AG20443 (cell line): ENCODE results near the gene UBE2V1.
A peak's percentile ranks its signal among the peaks of the same experiment; 100 is the strongest.
"Not testable (repeated sequence)": the region's sequence is repeated elsewhere in the genome, so short reads cannot be mapped to it uniquely, and the experiment has no call there.

ENCODE experiments used
- DNase-seq: peaks from one replicate; pipeline ENCODE4 v3.0.0; 2012; ENCODE audit warnings: low spot score, mixed read lengths

The UBE2V1 gene

DNA sequence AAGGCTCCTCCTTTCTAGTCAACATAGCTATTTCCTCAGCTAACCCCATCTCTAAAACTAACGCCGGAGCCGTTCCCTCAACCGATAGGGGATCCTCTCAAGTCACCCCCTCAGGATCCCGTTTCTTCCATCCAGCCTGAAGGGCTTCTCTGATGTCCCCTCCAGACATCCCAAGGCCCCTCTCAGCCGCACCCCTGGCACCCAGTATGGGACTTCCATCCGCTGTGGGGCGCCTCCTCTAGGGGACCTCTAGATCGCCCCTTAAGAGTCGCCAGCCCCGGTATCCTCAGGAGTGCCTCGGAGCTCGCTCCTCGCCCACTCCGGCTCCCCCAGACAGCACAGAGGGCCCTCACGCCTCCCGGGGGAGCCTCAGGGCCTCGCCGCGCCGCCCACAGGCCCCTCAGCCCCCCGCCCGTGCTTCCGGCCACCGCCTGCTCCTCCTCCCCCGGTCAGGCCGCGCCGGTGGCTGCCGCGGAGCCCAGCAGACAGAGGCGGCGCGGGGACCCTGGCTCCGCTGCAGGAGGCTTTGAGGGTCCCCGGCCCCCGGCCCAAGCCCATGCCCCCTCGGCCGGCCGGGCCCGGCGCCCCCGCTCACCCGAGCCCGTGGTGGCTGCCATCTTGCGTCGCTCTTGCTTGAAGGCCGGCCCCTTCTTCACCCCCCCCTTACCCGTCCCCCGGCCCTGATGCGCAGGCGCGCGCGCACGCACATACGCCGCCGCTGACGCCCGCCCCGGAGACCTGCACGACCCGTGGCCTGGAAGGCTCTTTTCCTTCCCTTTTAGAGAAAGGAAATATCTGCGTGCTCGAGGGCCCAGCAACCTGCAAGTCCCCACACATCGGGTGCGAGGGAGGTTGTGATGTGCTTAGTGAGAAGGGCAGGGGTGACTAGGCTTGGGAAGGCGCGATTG is at the start of gene UBE2V1:
TSS of gene UBE2V1 (minus strand) at position 639 of the 908 bp plus-strand sequence. CDS start at position 617, 22 bp downstream.
- DNase-seq: peak; percentile 99

DNA sequence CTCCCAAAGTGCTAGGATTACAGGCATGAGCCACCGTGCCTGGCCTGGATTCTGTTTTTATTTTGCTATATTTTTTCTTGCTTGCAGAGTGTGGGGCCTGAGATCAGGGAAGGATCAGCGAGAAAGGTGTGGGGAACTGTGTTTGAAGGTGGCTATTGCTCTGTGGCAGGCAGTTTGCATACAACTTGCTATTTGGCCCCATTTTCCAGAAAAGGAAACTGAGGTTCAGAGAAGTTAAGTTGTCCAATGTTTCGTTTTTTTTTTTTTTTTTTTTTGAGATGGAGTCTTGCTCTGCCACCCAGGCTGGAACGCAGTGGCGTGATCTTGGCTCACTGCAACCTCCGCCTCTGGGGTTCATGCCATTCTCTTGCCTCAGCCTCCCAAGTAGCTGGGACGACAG is 48.5 kb upstream of the UBE2V1 start:
- not testable (repeated sequence) for DNase-seq

GRCh38 chr20:50153500-50154377 is 40.8 kb upstream of the UBE2V1 start, which contains the start of gene PEDS1:
Gene PEDS1 (minus strand): TSS chr20:50153723. CDS start chr20:50153637, 86 bp downstream.
- DNase-seq: peak; percentile 98

- DNase-seq: no peak
These were observed 40.2 kb upstream of the UBE2V1 start for GRCh38 chr20:50153153-50153499.

GRCh38 chr20:50152394-50153152 is 39.6 kb upstream of the UBE2V1 start:
- DNase-seq: no peak

DNA sequence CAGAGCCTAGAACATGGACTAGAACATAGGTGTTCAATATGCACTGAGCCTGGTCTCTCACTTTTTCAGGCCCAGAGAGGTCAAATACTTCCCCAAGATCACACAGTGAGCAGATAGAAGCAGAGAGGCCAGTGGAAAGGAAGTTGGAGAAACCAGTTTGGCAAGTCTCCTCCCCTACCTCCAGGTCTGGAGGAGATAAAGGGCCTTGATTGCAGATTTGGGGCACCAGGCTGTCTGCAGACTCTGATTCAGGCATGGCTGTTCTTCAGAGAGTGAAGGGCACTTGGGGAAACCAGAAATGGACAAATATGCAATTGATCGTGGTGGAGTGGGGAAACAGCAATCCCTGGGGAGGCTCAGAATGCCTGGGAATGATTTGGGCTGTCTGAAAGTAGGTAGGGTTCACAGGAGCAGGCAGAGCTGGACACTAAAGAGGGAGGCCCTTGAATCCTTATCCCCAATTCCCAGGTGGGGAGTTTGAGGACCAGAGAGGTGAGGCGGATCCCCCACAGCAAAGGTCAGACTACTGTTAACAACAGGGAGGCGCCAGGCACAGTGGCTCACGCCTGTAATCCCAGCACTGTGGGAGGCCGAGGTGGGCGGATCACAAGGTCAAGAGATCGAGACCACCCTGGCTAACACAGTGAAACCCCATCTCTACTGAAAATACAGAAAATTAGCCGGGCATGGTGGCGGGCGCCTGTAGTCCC is 38.2 kb upstream of the UBE2V1 start:
- DNase-seq: no peak

DNA sequence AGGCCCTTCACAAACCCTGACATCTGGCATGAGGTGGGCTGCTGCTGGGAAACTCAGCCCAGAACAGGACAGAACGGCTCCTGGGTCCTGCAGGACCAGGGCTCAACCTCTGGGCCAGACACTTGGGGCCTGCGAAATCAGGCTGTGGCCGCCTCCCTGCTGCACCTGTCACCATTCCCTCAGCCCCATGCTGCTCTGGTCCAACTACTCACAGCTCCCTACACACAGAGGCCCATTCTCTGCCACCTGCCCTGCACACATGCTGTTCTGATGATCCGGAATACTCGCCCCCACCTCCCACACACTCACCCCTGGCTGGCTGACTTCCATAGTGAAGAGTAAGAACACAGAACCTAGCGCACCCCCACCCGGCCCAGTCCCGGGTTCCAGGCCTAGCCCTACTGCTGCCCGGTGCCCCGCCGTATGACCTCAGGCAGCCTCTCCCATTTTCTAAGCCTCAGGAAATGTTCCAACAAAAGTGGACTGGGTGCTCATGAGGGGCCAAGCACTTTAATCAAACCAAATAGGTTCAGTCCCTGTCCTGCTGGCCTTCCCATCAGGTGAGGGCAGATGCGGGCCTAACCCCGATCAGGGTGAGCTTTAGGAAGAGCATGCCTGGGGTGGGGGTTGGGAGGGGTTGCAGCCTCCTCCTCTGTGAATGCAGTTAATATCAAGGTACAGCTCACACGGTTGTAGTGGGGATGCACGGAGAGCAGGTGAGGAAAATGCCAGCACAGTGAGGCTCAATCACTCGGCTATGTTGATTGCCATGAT is 36.7 kb upstream of the UBE2V1 start:
- DNase-seq: no peak

DNA sequence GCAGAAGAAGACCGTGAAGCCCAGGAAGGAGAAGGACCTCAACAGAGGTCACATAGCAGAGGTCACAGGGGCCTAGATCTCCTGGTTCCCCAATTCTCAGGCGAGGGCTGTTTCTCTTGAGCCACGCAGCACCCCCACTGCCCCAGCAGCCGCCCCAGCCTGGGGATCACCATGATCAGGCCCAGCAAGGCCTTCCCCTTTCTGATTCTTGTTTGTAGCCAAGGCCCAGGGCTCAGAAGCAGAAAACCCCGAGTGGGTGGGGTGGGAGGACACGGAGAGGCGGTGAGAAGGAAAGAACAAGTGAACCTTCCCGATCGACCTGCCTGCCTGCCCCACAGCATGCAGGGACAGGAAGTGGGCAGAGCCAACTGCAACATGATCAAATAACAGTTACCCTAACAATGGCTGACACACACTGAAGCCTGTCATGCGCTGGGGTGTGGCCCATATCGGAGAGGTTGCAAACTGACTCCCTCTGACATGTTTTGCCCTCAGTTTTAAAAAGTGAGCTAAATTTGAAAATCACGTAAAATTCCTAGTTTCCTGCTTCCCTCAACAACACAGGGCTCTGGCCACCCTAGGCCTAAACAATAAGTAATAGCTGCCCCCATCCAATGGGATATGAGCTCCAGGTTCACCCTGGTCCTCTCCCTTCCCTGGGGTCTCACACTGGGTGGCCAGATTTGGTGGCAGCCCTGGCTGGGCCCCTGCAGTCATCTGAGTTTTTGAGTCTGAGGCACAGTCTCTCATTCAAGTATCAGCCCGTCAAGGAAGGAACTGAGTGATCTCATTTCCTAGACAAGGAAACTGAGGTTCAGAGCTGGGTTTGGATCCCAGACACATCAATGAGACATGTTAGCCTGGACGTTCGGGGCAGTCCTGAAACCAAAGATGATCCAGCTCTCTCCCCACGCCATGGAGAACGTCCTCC is 34.0 kb upstream of the UBE2V1 start:
- DNase-seq: no peak

- DNase-seq: no peak
These were observed 33.3 kb upstream of the UBE2V1 start for GRCh38 chr20:50146214-50146613.

GRCh38 chr20:50145566-50145965 is 32.6 kb upstream of the UBE2V1 start:
- no peak for DNase-seq

- peak; percentile 90 for DNase-seq
These were observed 31.4 kb upstream of the UBE2V1 start for GRCh38 chr20:50144362-50144761.

DNA sequence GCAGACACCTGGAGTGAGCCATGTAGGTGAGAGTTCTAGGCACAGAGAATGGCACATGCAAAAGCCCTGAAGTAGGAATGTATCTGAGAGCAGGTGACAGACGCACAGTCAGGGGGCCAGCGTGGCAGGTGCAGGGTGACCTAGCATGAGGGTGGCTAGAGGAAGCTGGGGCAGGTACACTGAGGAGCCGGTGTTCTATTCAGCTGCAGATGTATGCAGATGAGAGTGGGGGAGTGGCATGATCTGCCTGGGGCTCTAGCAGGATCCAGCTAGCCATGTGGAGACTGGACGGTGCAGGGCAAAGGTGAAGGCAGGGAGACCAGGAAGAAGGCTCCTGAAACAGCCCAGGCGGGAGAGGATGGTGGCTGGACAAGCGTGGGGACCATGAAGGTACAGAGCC is 29.9 kb upstream of the UBE2V1 start:
- no peak for DNase-seq

- no peak for DNase-seq
These were observed 29.0 kb upstream of the UBE2V1 start for GRCh38 chr20:50141811-50142561.

DNA sequence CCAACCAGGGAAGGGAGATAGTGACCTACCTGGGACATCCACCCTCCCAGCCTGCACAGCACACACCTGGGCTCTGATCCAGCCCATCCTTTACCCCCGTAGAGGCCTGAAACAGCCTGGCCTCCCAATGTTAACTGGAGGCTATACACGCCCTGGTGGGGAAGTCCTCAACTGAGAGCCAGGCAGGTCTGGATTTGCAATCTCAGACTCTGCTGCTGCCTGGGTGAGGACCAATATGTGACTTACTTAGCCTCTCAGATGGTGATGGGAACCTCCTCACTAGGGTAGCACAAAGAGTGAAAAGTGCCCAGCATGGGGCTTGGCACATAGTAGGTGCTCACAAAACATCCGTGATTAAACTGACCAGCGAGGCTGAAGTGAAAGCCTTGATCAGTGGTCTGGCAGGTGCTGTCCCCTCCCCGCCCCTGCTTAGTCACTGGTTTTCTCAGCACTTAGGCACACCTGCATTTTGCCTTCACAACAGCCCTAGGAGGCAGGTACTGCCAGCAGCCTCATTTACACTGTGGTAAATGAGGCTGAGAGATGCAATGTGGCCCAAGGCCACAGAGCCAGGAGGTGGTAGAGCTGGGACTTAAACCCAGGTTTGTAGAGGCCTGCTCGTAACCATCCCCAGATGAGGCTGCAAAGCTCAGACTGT is 28.2 kb upstream of the UBE2V1 start:
- DNase-seq: no peak

GRCh38 chr20:50140339-50140859 is 27.4 kb upstream of the UBE2V1 start:
- no peak for DNase-seq

GRCh38 chr20:50138479-50139393 is 25.8 kb upstream of the UBE2V1 start:
- no peak for DNase-seq

DNA sequence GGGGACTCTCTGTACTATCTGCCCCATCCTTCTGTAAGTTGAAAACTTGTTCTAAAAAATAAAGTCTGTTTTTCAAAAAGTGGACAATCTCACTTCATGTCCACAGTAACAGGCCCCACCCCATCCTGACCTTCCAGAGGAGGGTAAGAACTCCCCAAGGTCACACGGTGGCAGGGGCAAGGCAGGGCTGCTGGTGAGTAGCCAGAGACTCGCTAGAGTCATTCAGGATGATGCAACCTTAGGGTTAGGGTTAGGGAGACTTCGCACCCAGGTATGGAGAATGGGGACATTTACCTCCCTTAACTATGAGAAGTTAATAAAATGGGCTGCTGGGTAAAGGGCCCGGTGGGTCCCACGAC is 25.1 kb upstream of the UBE2V1 start:
- no peak for DNase-seq
